Measurements from ENCODE around the gene PLEKHM2.
A peak's percentile ranks its signal among the peaks of the same experiment; 100 is the strongest.

Gene PLEKHM2

GRCh38 chr1:15744122-15744679 is 60.1 kb downstream of the PLEKHM2 start:
- DNase-seq, result no peak

GRCh38 chr1:15747378-15747777 is 63.3 kb downstream of the PLEKHM2 start:
- no peak for DNase-seq

GRCh38 chr1:15748264-15748663 is 64.1 kb downstream of the PLEKHM2 start:
- no peak for DNase-seq

GRCh38 chr1:15748690-15749398 is 64.7 kb downstream of the PLEKHM2 start:
- no peak for DNase-seq

- DNase-seq, result no peak
These were observed 65.5 kb downstream of the PLEKHM2 start for GRCh38 chr1:15749399-15750291.

GRCh38 chr1:15750924-15751323 is 66.8 kb downstream of the PLEKHM2 start:
- no peak for DNase-seq

GRCh38 chr1:15751717-15752116 is 67.6 kb downstream of the PLEKHM2 start:
- DNase-seq, result no peak

- DNase-seq, result no peak
These were observed 69.7 kb downstream of the PLEKHM2 start for GRCh38 chr1:15753776-15754175.

- DNase-seq, result no peak
These were observed 71.0 kb downstream of the PLEKHM2 start for GRCh38 chr1:15755021-15755645.

GRCh38 chr1:15755646-15756040 is 71.5 kb downstream of the PLEKHM2 start:
- no peak for DNase-seq

- peak; percentile 71 for DNase-seq
These were observed 72.3 kb downstream of the PLEKHM2 start for GRCh38 chr1:15756143-15757015.

- DNase-seq, result no peak
These were observed 73.0 kb downstream of the PLEKHM2 start for GRCh38 chr1:15757016-15757543.

GRCh38 chr1:15757575-15758342 is 73.6 kb downstream of the PLEKHM2 start:
- DNase-seq, result no peak

GRCh38 chr1:15758343-15758931 is 74.3 kb downstream of the PLEKHM2 start, which contains the start of gene FBLIM1:
Gene FBLIM1 (plus strand): TSS chr1:15758795. CDS start chr1:15764984, 6,189 bp downstream.
- no peak for DNase-seq

GRCh38 chr1:15758953-15759661 is 75.0 kb downstream of the PLEKHM2 start:
- no peak for DNase-seq

- DNase-seq, result no peak
These were observed 76.5 kb downstream of the PLEKHM2 start for GRCh38 chr1:15760520-15761211.

GRCh38 chr1:15761366-15762128 is 77.4 kb downstream of the PLEKHM2 start:
- DNase-seq, result no peak

GRCh38 chr1:15762546-15762945 is 78.4 kb downstream of the PLEKHM2 start:
- DNase-seq, result no peak
